Activated T-helper 9 cell treated with anti-CD3 and anti-CD28 coated beads, Interleukin-2, amount 50 U/mL, for 16 hours (primary cell): ENCODE measurements around the gene TULP4.

ENCODE experiments used
- DNase-seq: peaks from one replicate; pipeline ENCODE4 v3.0.0-alpha.2; 2020; ENCODE audit warnings: low read depth

TULP4 gene

GRCh38 chr6:158559895-158560835, 247.9 kb downstream of the TULP4 start, which contains the start of gene TMEM181:
TSS of gene TMEM181 (plus strand) at chr6:158560091. CDS start at chr6:158560225, 134 bp downstream.
- DNase-seq: peak; percentile 84

GRCh38 chr6:158560836-158561320, 248.6 kb downstream of the TULP4 start:
- DNase-seq: no peak
